ENCODE data around the gene CSF2RB.

DNA sequence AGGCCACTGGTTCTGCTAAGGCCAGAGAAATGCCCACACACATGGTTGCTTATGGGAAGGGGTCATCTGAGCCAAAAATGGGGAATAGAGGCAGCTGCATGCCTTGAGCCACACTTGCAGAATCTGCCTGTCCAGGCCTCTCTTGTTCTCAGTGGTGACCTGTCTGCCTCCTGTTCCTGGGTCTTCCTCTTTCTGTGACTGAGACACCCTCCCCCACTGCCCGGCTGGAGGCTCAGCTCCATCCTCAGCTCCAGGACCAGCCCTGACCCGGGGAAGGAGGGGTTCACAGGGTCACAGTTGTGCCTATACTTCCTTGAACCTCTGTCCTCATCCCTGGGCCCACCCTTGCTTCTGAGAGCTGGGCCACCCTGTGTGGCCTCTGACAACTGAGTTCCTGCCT is 52.3 kb downstream of the CSF2RB start:
- TF ChIP-seq POLR2A (IDR thresholded peaks at IDR 0.05), result no peak
- TF ChIP-seq, protein P1, sequence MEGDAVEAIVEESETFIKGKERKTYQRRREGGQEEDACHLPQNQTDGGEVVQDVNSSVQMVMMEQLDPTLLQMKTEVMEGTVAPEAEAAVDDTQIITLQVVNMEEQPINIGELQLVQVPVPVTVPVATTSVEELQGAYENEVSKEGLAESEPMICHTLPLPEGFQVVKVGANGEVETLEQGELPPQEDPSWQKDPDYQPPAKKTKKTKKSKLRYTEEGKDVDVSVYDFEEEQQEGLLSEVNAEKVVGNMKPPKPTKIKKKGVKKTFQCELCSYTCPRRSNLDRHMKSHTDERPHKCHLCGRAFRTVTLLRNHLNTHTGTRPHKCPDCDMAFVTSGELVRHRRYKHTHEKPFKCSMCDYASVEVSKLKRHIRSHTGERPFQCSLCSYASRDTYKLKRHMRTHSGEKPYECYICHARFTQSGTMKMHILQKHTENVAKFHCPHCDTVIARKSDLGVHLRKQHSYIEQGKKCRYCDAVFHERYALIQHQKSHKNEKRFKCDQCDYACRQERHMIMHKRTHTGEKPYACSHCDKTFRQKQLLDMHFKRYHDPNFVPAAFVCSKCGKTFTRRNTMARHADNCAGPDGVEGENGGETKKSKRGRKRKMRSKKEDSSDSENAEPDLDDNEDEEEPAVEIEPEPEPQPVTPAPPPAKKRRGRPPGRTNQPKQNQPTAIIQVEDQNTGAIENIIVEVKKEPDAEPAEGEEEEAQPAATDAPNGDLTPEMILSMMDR (IDR thresholded peaks at IDR 0.05), result no peak

Measured in suprapubic skin (tissue), 3 donors.